Spinal cord (tissue), 10 donors: Measurements from ENCODE around the gene DGKH. TPM values are rescaled to one million over a fixed set of nuclear protein-coding genes. Genes with fewer than 3 reads are reported as not detected.

Experiments
- DNase-seq, 6 donors: peaks; one replicate each; pipeline versions ENCODE4 v3.0.0 to v3.0.0-alpha.2; 2013 to 2015; ENCODE audit warnings: low spot score in 6 of 6, low read depth in 4 of 6
- H3K27ac ChIP-seq: one replicate; pipeline ENCODE4 v1.5.1; 2013; ENCODE audit warnings: low read depth, low read length, control low read depth
- H3K27me3 ChIP-seq: one replicate; pipeline ENCODE4 v1.6.1; 2013; ENCODE audit warnings: low read length; ENCODE audit not compliant: control insufficient read depth, insufficient read depth
- H3K36me3 ChIP-seq: one replicate; pipeline ENCODE4 v1.6.1; 2013; ENCODE audit warnings: low read length; ENCODE audit not compliant: control insufficient read depth, insufficient read depth
- H3K4me1 ChIP-seq: one replicate; pipeline ENCODE4 v1.6.1; 2013; ENCODE audit warnings: low read length; ENCODE audit not compliant: control insufficient read depth, insufficient read depth
- H3K4me3 ChIP-seq: one replicate; pipeline ENCODE4 v1.5.1; 2013; ENCODE audit warnings: low read depth, low read length, control low read depth
- H3K9me3 ChIP-seq: one replicate; pipeline ENCODE4 v1.6.1; 2013; ENCODE audit warnings: low read length; ENCODE audit not compliant: control insufficient read depth, insufficient read depth
- WGBS: methylation state at CpG from one replicate; pipeline ENCODE4 v1.1.5; 2013; ENCODE audit warnings: missing lambda C conversion rate; ENCODE audit not compliant: insufficient coverage; 5-methylcytosine and 5-hydroxymethylcytosine counted together
- polyA plus RNA-seq, 2 donors: library from polyadenylated mRNA; unstranded; fragments of 120-200 nt; gene quantifications; one replicate each; pipeline ENCODE4 v1.2.1, GENCODE V29; 2013; ENCODE audit not compliant: insufficient read length in 2 of 2
- total RNA-seq, 2 donors: library from RNA; depleted of rRNA in 1 of 2; stranded (reverse); fragments of 120-200 nt in 1 of 2; fragments of >200 nt in 1 of 2; gene quantifications; one replicate each; pipeline versions ENCODE4 v1.2.3 to v1.2.4, GENCODE V29; 2013 to 2014
- donor health status: healthy.

DGKH gene
- total and polyA plus RNA-seq, 4 donors = 3.8 to 49.5 (median 6.3) TPM

GRCh38 chr13:42055500-42056085, 7.1 kb downstream of the DGKH start:
- DNase-seq = no peak
- H3K27me3 ChIP-seq = no peaks in the 10 kb centered on the region
- H3K4me3 ChIP-seq = no peak overlapping the region
- no peaks in the 10 kb centered on the region for H3K4me1 ChIP-seq
- no peak overlapping the region for H3K27ac ChIP-seq
- H3K36me3 ChIP-seq = no peaks in the 10 kb centered on the region
- WGBS = no CpG with 5 or more reads among the region's 6 CpGs
- H3K9me3 ChIP-seq = no peaks in the 10 kb centered on the region

DNA sequence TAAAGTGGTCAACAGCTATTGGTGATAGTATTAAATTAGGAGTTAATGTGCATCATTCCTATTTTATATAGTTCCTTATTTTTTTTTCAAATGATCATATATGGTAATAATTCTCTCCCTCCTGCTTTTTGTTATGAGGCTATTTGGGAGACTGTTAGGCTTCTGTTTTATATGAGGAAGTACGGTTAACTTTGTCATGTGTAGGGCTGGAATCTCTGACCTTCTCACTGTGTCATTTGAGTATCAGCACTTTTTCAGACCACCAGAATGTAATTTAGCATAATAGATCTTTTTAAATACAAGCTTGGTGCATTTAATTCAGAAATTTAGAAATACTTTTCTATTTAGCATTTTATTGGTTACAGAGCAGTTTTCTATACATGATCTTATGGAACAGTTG, 7.7 kb downstream of the DGKH start:
- H3K4me1 ChIP-seq = no peaks in the 10 kb centered on the region
- H3K9me3 ChIP-seq = no peaks in the 10 kb centered on the region
- no peaks in the 10 kb centered on the region for H3K27me3 ChIP-seq
- no peak overlapping the region for H3K4me3 ChIP-seq
- H3K27ac ChIP-seq = no peak overlapping the region
- no peaks in the 10 kb centered on the region for H3K36me3 ChIP-seq
- no CpG with 5 or more reads among the region's 1 CpG for WGBS
- no peak for DNase-seq

DNA sequence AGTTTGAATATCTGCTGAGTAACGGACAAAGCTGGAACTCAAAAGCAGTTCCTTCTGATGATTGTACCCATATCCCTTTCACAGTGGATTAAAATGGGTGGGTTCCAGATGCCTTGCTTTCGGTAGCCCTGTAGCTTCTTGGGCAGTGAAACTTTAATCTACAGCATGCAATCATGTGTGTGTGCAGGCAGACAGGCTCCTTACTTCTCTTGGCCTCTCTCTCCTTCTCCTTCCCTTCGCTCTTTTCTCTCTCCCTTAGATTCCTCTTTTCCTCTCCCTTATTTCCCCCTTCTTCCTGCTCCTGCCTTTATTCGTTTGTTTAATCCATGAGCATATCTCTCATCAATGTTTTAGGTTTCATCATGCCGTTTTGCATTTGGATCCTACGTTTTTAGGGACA, 8.1 kb downstream of the DGKH start:
- Histone ChIP-seq H3K27ac (no peak overlapping the region), H3K4me3 (no peak overlapping the region), H3K27me3 (no peaks in the 10 kb centered on the region), H3K9me3 (no peaks in the 10 kb centered on the region), H3K4me1 (no peaks in the 10 kb centered on the region), H3K36me3 (no peaks in the 10 kb centered on the region)
- 92% methylated on average over 2 of the region's 6 CpGs for WGBS
- no peak for DNase-seq

DNA sequence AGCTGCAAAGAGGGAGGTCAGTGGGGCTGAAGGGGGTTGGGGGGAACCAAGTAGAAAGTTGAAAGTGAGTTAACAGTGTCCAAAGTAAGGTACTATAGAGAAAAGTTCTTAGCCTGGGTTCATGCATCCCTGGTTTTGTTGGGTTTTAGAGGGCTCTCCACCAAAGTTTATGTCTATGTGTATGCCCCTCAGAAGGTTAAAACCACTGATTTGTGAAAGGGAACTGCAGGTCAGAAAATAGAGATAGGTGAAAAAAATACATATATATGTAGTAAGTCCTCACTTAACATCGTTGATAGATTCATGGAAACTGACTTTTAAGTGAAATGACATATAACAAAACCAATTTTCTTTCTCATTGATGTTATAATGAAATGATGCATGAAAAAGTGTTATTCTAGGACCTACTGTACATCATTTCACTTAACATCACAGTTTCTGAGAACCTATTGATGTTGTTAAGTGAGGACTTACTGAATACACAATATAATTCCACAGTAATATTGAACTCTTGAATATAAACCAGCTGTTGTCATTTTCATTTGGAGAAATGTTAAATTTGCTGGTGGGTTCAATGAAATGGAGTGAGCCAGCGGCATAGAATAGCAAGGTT, 9.6 kb downstream of the DGKH start:
- H3K36me3 ChIP-seq = no peaks in the 10 kb centered on the region
- DNase-seq = no peak
- H3K27me3 ChIP-seq = no peaks in the 10 kb centered on the region
- WGBS = no CpG with 5 or more reads among the region's 2 CpGs
- no peak overlapping the region for H3K4me3 ChIP-seq
- H3K4me1 ChIP-seq = no peaks in the 10 kb centered on the region
- H3K27ac ChIP-seq = no peak overlapping the region
- no peaks in the 10 kb centered on the region for H3K9me3 ChIP-seq

DNA sequence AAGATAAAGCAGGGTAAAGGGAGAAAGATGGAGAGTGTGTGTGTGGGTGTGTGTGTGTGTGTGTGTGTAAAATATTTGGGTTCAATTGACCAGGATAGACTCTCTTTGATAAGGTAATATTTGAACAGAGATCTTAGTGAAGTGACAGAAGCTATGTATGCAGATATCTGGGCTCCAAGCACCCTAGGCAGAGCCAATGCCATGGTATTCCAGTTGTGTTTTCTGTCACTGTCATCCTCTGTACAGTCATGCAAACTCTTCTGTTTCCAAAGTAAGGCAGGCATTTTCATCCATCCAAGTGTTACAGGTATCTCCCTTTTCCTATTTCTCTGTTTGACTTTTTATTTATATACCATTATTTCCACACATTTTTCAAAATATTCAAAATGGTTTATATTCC, 13.5 kb downstream of the DGKH start:
- Histone ChIP-seq H3K27ac (no peak overlapping the region), H3K9me3 (no peaks in the 10 kb centered on the region), H3K36me3 (no peaks in the 10 kb centered on the region), H3K4me3 (no peak overlapping the region), H3K27me3 (no peaks in the 10 kb centered on the region), H3K4me1 (no peaks in the 10 kb centered on the region)
- DNase-seq = no peak

DNA sequence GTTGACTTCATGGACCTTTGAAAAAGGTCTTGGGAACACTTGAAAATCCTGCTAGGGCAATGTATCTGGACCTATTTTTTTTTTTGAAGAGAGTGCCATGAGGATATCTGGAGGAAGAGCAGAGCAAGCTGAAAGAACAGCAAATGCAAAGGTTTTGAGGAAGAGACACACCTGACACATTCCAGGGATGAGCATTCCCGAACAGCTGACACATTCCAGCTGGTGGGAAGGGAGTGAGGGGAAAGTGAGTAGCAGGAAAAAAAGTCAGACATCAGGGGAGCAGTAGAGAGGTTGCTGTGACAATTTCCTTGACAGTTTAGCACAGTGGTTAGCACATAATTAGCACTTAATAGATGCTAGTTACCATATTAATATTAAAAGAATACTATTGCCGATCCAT, 14.7 kb downstream of the DGKH start:
- WGBS = 83% methylated on average over 1 of the region's 2 CpGs
- Histone ChIP-seq H3K36me3 (no peaks in the 10 kb centered on the region), H3K27ac (no peak overlapping the region), H3K27me3 (no peaks in the 10 kb centered on the region), H3K4me1 (no peaks in the 10 kb centered on the region), H3K9me3 (no peaks in the 10 kb centered on the region), H3K4me3 (no peak overlapping the region)
- DNase-seq = no peak

GRCh38 chr13:42064259-42064658, 15.8 kb downstream of the DGKH start:
- H3K27me3 ChIP-seq = no peaks in the 10 kb centered on the region
- no peak overlapping the region for H3K27ac ChIP-seq
- H3K4me3 ChIP-seq = no peak overlapping the region
- DNase-seq = no peak
- no peaks in the 10 kb centered on the region for H3K4me1 ChIP-seq
- WGBS = 86% methylated on average over 6 of the region's 6 CpGs
- H3K9me3 ChIP-seq = no peaks in the 10 kb centered on the region
- no peaks in the 10 kb centered on the region for H3K36me3 ChIP-seq

DNA sequence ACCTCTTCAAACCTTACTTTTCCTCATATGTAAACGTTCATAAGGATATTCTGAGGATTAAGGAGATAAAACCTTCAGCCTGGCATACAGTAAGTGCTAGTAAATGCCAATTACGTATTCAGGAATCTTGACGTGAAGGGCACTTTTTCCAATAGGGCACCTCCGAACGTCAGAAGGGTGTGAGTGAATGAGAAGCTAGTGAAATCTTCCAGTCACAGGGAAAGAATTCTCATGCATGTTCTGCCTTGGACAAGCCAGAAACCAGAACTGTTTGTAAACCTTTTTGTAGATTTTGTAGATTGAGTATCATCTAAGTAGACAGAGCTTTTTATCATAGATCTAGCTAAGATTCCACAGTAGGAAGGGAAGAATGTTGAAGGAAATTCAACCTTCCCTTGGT, 16.5 kb downstream of the DGKH start:
- WGBS = 90% methylated on average over 4 of the region's 5 CpGs
- H3K36me3 ChIP-seq = no peaks in the 10 kb centered on the region
- H3K27me3 ChIP-seq = no peaks in the 10 kb centered on the region
- no peak for DNase-seq
- H3K4me3 ChIP-seq = no peak overlapping the region
- H3K4me1 ChIP-seq = no peaks in the 10 kb centered on the region
- no peaks in the 10 kb centered on the region for H3K9me3 ChIP-seq
- no peak overlapping the region for H3K27ac ChIP-seq

DNA sequence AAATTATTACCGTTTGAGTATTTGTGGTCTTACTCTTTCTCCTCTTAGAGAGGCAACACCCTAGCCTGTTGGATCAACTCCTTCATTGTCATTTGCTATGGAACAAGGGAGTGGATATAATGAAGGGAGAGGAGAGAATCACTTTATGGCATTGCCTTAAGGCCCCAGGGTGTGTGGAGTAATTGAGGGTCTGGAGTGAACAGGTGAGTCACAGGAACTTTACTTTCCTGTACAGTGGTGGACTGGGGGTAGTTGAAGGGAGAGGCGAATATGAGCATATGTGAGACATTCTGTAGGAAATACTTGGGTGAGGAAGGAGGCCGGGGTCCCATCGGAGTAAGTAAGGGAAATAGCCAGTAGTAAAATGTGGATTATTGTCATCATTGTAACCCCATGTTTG, 17.0 kb downstream of the DGKH start:
- Histone ChIP-seq H3K27ac (no peak overlapping the region), H3K4me3 (no peak overlapping the region), H3K36me3 (no peaks in the 10 kb centered on the region), H3K27me3 (no peaks in the 10 kb centered on the region), H3K4me1 (no peaks in the 10 kb centered on the region), H3K9me3 (no peaks in the 10 kb centered on the region)
- WGBS = 100% methylated on average over 1 of the region's 4 CpGs
- no peak for DNase-seq

GRCh38 chr13:42066542-42066941, 18.1 kb downstream of the DGKH start:
- no peak for DNase-seq
- H3K27me3 ChIP-seq = no peaks in the 10 kb centered on the region
- no peaks in the 10 kb centered on the region for H3K36me3 ChIP-seq
- H3K9me3 ChIP-seq = no peaks in the 10 kb centered on the region
- H3K27ac ChIP-seq = no peak overlapping the region
- no peak overlapping the region for H3K4me3 ChIP-seq
- H3K4me1 ChIP-seq = no peaks in the 10 kb centered on the region
- 60% methylated on average over 1 of the region's 5 CpGs for WGBS
